HG03571 (cell line): ENCODE results near the gene PEMT.

Experiments
- ATAC-seq: cut with Tn5 transposase; IDR thresholded peaks from one replicate; pipeline ENCODE4 v1.9.1; 2021; ENCODE audit not compliant: unreplicated experiment

Gene PEMT

DNA sequence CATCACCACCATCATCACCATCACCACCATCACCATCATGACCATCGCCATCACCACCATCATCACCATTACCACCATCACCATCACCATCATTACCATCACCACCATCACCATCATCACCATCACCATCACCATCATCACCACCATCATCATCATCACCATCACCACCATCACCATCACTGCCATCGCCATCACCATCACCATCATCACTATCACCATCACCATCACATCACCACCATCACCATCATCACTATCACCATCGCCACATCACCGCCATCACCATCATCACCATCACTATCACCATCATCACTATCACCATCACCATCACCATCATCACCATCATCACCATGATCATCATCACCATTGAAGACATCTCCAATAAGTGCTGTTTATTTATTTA is 131.5 kb downstream of the PEMT start:
- ATAC-seq, result no peak

GRCh38 chr17:17457680-17458079 is 133.8 kb downstream of the PEMT start:
- ATAC-seq, result no peak

DNA sequence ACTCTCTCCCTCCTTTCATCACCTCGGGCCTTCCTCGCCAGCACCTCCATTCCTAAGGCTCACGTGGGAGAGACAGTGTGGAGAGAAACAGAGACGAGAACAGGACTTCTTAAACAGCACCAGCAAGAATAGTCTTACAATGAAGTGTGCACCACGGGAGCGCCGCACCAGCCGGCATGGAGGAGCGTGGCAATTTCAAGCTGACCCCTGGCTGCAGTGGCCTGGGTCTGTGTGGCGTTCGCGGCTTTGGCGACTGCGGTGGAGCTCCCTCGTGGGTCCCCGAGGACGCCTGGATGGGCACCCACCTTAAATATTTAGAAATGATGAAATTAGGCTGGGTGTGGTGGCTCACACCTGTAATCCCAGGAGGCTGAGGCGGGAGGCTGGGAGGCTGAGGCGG is 135.3 kb downstream of the PEMT start:
- ATAC-seq, result no peak
